ENCODE measurements around the gene FBXL20. TPM values are rescaled to one million over a fixed set of nuclear protein-coding genes. Genes with fewer than 3 reads are reported as not detected.

Gene FBXL20
- total RNA-seq, 1 experiment from 2014 or later: 9.7 TPM

DNA sequence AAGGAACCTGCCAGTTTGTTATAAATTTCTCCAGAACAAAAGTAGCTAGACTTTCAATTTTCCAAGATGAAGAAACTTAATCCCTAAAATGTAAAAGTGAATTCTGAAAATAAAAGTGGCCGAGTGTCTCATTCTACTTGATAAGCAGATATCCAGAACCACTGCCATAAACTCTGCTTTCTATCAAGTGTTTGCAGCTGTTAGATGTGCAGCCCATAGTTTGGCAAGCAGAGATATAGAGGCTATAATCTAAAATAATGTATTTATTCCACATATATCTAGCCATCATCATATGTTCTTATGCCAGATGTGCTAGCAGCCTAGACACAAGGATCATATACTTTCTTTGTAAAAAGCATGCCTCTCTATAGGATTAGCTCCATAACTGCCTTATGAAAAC is 14.7 kb upstream of the FBXL20 start:
- DNase-seq (ENCODE audit: low spot score) (no peak), ATAC-seq (no peak)
- no peaks in the 10 kb centered on the region for H3K9me3 Mint-ChIP-seq
- H3K27me3 Mint-ChIP-seq (ENCODE audit: low read depth): no peaks in the 10 kb centered on the region
- TF ChIP-seq, protein P1, sequence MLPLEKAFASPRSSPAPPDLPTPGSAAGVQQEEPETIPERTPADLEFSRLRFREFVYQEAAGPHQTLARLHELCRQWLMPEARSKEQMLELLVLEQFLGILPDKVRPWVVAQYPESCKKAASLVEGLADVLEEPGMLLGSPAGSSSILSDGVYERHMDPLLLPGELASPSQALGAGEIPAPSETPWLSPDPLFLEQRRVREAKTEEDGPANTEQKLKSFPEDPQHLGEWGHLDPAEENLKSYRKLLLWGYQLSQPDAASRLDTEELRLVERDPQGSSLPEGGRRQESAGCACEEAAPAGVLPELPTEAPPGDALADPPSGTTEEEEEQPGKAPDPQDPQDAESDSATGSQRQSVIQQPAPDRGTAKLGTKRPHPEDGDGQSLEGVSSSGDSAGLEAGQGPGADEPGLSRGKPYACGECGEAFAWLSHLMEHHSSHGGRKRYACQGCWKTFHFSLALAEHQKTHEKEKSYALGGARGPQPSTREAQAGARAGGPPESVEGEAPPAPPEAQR (CRISPR knock-in tag; IDR thresholded peaks at IDR 0.05): no peak
- peaks cover 61% of the 10 kb centered on the region for H3K36me3 Mint-ChIP-seq
- no peak overlapping the region for H3K4me3 Mint-ChIP-seq
- H3K27ac Mint-ChIP-seq: no peak overlapping the region
- ChIA-PET POLR2A (no interaction called here), CTCF (interaction anchor here (0.9 kb wide), 1 partner anchor 180 kb away, joined by 3 read pairs; no protein-coding TSS in a partner anchor)
- no peaks in the 10 kb centered on the region for H3K4me1 Mint-ChIP-seq

DNA sequence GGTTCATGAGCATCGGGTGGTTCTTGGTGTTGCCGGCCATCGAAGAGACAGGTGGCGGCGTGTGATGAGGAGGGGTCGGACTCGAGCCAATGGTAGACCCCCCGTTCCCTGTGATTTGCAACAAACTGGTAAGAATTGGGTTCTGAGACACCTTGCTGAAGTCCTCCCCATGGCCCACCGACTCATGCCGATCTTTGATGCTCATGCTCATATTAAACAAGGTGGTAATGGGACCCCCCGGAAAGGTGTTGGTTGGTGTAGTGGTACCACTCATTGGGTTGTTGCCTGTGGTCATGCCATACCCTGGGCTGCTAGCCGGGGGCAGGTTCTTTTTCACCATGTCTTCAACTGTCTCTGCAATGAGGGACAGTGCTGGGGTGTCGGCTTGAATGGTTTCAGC is 8.9 kb upstream of the FBXL20 start:
- Mint-ChIP-seq H3K9me3 (no peaks in the 10 kb centered on the region), H3K36me3 (peaks cover 53% of the 10 kb centered on the region), H3K27ac (no peak overlapping the region), H3K4me1 (no peaks in the 10 kb centered on the region), H3K27me3 (ENCODE audit: low read depth) (no peaks in the 10 kb centered on the region; the same call in 1 of the 2 replicates), H3K4me3 (no peak overlapping the region)
- TF ChIP-seq RORB (CRISPR knock-in tag; IDR thresholded peaks at IDR 0.05) (no peak), NFYB (CRISPR knock-in tag; conservative IDR thresholded peaks at IDR 0.05; ENCODE audit: low read depth) (no peak), TEAD1 (CRISPR knock-in tag; IDR thresholded peaks at IDR 0.05) (no peak)
- ATAC-seq (no peak), DNase-seq (ENCODE audit: low spot score) (no peak)
- POLR2A ChIA-PET: no interaction called here
- CTCF ChIA-PET: no interaction called here

DNA sequence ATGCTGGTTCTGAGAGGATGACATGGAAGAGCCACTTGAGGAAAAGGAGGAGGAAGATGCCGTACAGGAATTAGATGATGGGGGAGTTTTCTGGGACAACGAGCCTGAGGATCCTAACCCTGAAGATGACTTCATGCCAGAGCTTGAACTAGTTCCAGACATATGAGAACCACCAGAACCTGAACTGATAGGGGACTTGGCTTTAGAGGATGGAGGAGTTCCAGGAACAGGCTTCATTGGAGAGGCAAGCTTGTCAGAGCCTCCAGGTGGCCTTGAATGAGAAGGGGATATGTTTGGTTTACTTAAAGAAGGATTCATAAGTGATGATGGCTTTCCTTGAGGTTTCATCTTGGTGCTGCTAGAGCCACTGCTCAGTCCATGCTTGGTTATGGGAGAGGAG is 6.9 kb upstream of the FBXL20 start:
- H3K4me1 Mint-ChIP-seq: no peaks in the 10 kb centered on the region
- no peaks in the 10 kb centered on the region; the same call in 1 of the 2 replicates for H3K27me3 Mint-ChIP-seq (ENCODE audit: low read depth)
- ChIA-PET CTCF (no interaction called here), POLR2A (no interaction called here)
- no peak overlapping the region for H3K4me3 Mint-ChIP-seq
- DNase-seq (ENCODE audit: low spot score) (no peak), ATAC-seq (no peak)
- TF ChIP-seq ZNF138 (CRISPR knock-in tag; conservative IDR thresholded peaks at IDR 0.05) (no peak), ZNF396 (CRISPR knock-in tag; IDR thresholded peaks at IDR 0.05; ENCODE audit: borderline replicate concordance) (no peak)
- TF ChIP-seq, protein P2, sequence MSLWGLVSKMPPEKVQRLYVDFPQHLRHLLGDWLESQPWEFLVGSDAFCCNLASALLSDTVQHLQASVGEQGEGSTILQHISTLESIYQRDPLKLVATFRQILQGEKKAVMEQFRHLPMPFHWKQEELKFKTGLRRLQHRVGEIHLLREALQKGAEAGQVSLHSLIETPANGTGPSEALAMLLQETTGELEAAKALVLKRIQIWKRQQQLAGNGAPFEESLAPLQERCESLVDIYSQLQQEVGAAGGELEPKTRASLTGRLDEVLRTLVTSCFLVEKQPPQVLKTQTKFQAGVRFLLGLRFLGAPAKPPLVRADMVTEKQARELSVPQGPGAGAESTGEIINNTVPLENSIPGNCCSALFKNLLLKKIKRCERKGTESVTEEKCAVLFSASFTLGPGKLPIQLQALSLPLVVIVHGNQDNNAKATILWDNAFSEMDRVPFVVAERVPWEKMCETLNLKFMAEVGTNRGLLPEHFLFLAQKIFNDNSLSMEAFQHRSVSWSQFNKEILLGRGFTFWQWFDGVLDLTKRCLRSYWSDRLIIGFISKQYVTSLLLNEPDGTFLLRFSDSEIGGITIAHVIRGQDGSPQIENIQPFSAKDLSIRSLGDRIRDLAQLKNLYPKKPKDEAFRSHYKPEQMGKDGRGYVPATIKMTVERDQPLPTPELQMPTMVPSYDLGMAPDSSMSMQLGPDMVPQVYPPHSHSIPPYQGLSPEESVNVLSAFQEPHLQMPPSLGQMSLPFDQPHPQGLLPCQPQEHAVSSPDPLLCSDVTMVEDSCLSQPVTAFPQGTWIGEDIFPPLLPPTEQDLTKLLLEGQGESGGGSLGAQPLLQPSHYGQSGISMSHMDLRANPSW (CRISPR knock-in tag; conservative IDR thresholded peaks at IDR 0.05; ENCODE audit: low read depth): no peak
- TF ChIP-seq, protein P1 (CRISPR knock-in tag; IDR thresholded peaks at IDR 0.05): no peak
- H3K27ac Mint-ChIP-seq: no peak overlapping the region
- no peaks in the 10 kb centered on the region for H3K9me3 Mint-ChIP-seq
- H3K36me3 Mint-ChIP-seq: peaks cover 42% of the 10 kb centered on the region

DNA sequence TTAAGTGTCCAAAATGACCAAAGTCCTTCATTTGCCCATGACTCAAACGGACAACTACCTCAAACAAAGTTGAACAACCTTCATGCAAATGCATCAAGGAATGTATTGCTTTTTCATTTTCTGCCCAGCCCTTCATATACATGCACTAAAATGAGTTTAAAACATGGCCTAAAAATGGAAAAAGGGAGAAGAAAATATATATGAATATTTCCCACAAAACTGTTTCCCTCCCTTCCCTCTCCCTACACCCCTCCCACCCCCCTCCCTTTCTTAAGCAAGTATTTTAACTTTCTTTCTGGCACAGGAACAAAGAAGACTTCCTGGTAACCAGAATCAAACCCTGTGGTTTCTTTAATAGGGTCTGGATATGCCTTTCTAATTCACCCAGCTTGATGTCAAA is 5.5 kb upstream of the FBXL20 start:
- ATAC-seq: no peak
- TF ChIP-seq TEAD1 (CRISPR knock-in tag; IDR thresholded peaks at IDR 0.05): no peak
- TF ChIP-seq CBFB (CRISPR knock-in tag; IDR thresholded peaks at IDR 0.05; ENCODE audit: low read depth): no peak
- no peak for TF ChIP-seq ZNF138 (CRISPR knock-in tag; conservative IDR thresholded peaks at IDR 0.05)
- TF ChIP-seq ZNF396 (CRISPR knock-in tag; IDR thresholded peaks at IDR 0.05; ENCODE audit: borderline replicate concordance): no peak
- no peak for TF ChIP-seq ZNF317 (CRISPR knock-in tag; IDR thresholded peaks at IDR 0.05; ENCODE audit: borderline replicate concordance, low read depth)
- TF ChIP-seq, protein P3, sequence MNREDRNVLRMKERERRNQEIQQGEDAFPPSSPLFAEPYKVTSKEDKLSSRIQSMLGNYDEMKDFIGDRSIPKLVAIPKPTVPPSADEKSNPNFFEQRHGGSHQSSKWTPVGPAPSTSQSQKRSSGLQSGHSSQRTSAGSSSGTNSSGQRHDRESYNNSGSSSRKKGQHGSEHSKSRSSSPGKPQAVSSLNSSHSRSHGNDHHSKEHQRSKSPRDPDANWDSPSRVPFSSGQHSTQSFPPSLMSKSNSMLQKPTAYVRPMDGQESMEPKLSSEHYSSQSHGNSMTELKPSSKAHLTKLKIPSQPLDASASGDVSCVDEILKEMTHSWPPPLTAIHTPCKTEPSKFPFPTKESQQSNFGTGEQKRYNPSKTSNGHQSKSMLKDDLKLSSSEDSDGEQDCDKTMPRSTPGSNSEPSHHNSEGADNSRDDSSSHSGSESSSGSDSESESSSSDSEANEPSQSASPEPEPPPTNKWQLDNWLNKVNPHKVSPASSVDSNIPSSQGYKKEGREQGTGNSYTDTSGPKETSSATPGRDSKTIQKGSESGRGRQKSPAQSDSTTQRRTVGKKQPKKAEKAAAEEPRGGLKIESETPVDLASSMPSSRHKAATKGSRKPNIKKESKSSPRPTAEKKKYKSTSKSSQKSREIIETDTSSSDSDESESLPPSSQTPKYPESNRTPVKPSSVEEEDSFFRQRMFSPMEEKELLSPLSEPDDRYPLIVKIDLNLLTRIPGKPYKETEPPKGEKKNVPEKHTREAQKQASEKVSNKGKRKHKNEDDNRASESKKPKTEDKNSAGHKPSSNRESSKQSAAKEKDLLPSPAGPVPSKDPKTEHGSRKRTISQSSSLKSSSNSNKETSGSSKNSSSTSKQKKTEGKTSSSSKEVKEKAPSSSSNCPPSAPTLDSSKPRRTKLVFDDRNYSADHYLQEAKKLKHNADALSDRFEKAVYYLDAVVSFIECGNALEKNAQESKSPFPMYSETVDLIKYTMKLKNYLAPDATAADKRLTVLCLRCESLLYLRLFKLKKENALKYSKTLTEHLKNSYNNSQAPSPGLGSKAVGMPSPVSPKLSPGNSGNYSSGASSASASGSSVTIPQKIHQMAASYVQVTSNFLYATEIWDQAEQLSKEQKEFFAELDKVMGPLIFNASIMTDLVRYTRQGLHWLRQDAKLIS (CRISPR knock-in tag; IDR thresholded peaks at IDR 0.05; ENCODE audit: borderline replicate concordance): no peak
- no peak for TF ChIP-seq NR3C1 (CRISPR knock-in tag; conservative IDR thresholded peaks at IDR 0.05; ENCODE audit: low read depth)
- no peak for TF ChIP-seq TCF7 (CRISPR knock-in tag; IDR thresholded peaks at IDR 0.05; ENCODE audit: low read depth)
- TF ChIP-seq, protein P4, sequence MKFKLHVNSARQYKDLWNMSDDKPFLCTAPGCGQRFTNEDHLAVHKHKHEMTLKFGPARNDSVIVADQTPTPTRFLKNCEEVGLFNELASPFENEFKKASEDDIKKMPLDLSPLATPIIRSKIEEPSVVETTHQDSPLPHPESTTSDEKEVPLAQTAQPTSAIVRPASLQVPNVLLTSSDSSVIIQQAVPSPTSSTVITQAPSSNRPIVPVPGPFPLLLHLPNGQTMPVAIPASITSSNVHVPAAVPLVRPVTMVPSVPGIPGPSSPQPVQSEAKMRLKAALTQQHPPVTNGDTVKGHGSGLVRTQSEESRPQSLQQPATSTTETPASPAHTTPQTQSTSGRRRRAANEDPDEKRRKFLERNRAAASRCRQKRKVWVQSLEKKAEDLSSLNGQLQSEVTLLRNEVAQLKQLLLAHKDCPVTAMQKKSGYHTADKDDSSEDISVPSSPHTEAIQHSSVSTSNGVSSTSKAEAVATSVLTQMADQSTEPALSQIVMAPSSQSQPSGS (CRISPR knock-in tag; IDR thresholded peaks at IDR 0.05; ENCODE audit: borderline replicate concordance, low read depth): no peak
- TF ChIP-seq, protein P5, sequence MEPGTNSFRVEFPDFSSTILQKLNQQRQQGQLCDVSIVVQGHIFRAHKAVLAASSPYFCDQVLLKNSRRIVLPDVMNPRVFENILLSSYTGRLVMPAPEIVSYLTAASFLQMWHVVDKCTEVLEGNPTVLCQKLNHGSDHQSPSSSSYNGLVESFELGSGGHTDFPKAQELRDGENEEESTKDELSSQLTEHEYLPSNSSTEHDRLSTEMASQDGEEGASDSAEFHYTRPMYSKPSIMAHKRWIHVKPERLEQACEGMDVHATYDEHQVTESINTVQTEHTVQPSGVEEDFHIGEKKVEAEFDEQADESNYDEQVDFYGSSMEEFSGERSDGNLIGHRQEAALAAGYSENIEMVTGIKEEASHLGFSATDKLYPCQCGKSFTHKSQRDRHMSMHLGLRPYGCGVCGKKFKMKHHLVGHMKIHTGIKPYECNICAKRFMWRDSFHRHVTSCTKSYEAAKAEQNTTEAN (CRISPR knock-in tag; IDR thresholded peaks at IDR 0.05): no peak
- TF ChIP-seq JUN (CRISPR knock-in tag; IDR thresholded peaks at IDR 0.05): no peak

More for the DNA sequence above, 5.5 kb upstream of the FBXL20 start:
- H3K4me1 Mint-ChIP-seq: no peaks in the 10 kb centered on the region
- H3K27ac Mint-ChIP-seq: no peak overlapping the region
- CTCF ChIA-PET: no interaction called here
- H3K4me3 Mint-ChIP-seq: no peak overlapping the region
- POLR2A ChIA-PET: no interaction called here
- no peaks in the 10 kb centered on the region; the same call in 1 of the 2 replicates for H3K27me3 Mint-ChIP-seq (ENCODE audit: low read depth)
- H3K36me3 Mint-ChIP-seq: peaks cover 40% of the 10 kb centered on the region
- no peak for DNase-seq (ENCODE audit: low spot score)
- no peaks in the 10 kb centered on the region for H3K9me3 Mint-ChIP-seq

Data from WTC11 (cell line).